Activated CD4-positive, alpha-beta T cell treated with anti-CD3 and anti-CD28 coated beads, Interleukin-2, amount 50 U/mL, for 1 hour (primary cell): ENCODE measurements around the gene ZNF816.
"Not testable (repeated sequence)": the region's sequence is repeated elsewhere in the genome, so short reads cannot be mapped to it uniquely, and the experiment has no call there.

Experiments
- DNase-seq: peaks from one replicate; pipeline ENCODE4 v3.0.0-alpha.2; 2020

ZNF816 gene

GRCh38 chr19:52962394-52963246 is at the start of gene ZNF816:
ZNF816 (minus strand) TSS chr19:52962881; CDS start chr19:52956089, 6,792 bp downstream.
- peak; percentile 99 for DNase-seq

GRCh38 chr19:53012006-53012405 is 49.3 kb upstream of the ZNF816 start:
- DNase-seq: no peak

GRCh38 chr19:53010494-53010893 is 47.8 kb upstream of the ZNF816 start:
- DNase-seq: no peak

GRCh38 chr19:53008061-53008778 is 45.5 kb upstream of the ZNF816 start:
- DNase-seq: no peak

GRCh38 chr19:53007606-53008005 is 44.9 kb upstream of the ZNF816 start:
- DNase-seq: no peak

- DNase-seq: no peak
These were observed 44.5 kb upstream of the ZNF816 start for GRCh38 chr19:53007200-53007599.

GRCh38 chr19:53004242-53004641 is 41.6 kb upstream of the ZNF816 start:
- no peak for DNase-seq

- DNase-seq: no peak
These were observed 39.8 kb upstream of the ZNF816 start for GRCh38 chr19:53002479-53002878.

- DNase-seq: no peak
These were observed 35.3 kb upstream of the ZNF816 start for GRCh38 chr19:52997975-52998374.

GRCh38 chr19:52995711-52996110 is 33.0 kb upstream of the ZNF816 start:
- DNase-seq: no peak

GRCh38 chr19:52993342-52994178 is 30.9 kb upstream of the ZNF816 start:
- peak; percentile 73 for DNase-seq

GRCh38 chr19:52992109-52993004 is 29.7 kb upstream of the ZNF816 start:
- no peak for DNase-seq

GRCh38 chr19:52991484-52991883 is 28.8 kb upstream of the ZNF816 start:
- no peak for DNase-seq

- DNase-seq: no peak
These were observed 28.2 kb upstream of the ZNF816 start for GRCh38 chr19:52990759-52991418.

- DNase-seq: no peak
These were observed 25.8 kb upstream of the ZNF816 start for GRCh38 chr19:52988506-52988905.

- DNase-seq: no peak
These were observed 24.5 kb upstream of the ZNF816 start for GRCh38 chr19:52987221-52987620.

- DNase-seq: not testable (repeated sequence)
These were observed 20.5 kb upstream of the ZNF816 start for GRCh38 chr19:52983167-52983566.

GRCh38 chr19:52981329-52981728 is 18.6 kb upstream of the ZNF816 start:
- DNase-seq: no peak

- no peak for DNase-seq
These were observed 5.1 kb upstream of the ZNF816 start for GRCh38 chr19:52967772-52968171.

GRCh38 chr19:52963247-52963618 is 552 bp upstream of the ZNF816 start:
- no peak for DNase-seq

- no peak for DNase-seq
These were observed 700 bp downstream of the ZNF816 start for GRCh38 chr19:52961981-52962380.
